WTC11 (cell line): ENCODE data around the gene PPIL3. TPM values are rescaled to one million over a fixed set of nuclear protein-coding genes. Genes with fewer than 3 reads are reported as not detected.

ENCODE experiments used
- ATAC-seq: fragments of 200-7000 bp; cut with Tn5 transposase; 2 replicates; pipeline ENCODE4 v1.10.0; 2021; ENCODE audit warnings: mild to moderate bottlenecking, moderate library complexity
- CTCF ChIA-PET: fragments of 300-600 bp; sonication (Branson Sonifier 250); formaldehyde crosslinking; loops from one replicate; lab custom pipeline; 2021; ENCODE audit warnings: antibody characterized with exemption; lab: Charles Lee
- POLR2A ChIA-PET: fragments of 350-600 bp; sonication (Branson Sonifier 250); formaldehyde crosslinking; loops from one replicate; lab custom pipeline; 2021; ENCODE audit warnings: antibody characterized with exemption; lab: Charles Lee
- DNase-seq: peaks from one replicate; pipeline ENCODE4 v3.0.0; 2021; ENCODE audit warnings: low spot score
- H3K27ac Mint-ChIP-seq: 2 replicates; pipeline ENCODE4 v1.8.0; 2021; ENCODE audit warnings: mixed read lengths
- H3K27me3 Mint-ChIP-seq: 2 replicates; pipeline ENCODE4 v1.8.0; 2021; ENCODE audit warnings: low read depth, mild to moderate bottlenecking, moderate library complexity, mixed read lengths
- H3K36me3 Mint-ChIP-seq: 2 replicates; pipeline ENCODE4 v1.8.0; 2021; ENCODE audit warnings: mixed read lengths
- H3K4me1 Mint-ChIP-seq: 2 replicates; pipeline ENCODE4 v1.8.0; 2022; ENCODE audit warnings: mixed read lengths
- H3K4me3 Mint-ChIP-seq: 2 replicates; pipeline ENCODE4 v1.8.0; 2021; ENCODE audit warnings: mild to moderate bottlenecking, moderate library complexity, mixed read lengths
- H3K9me3 Mint-ChIP-seq: 2 replicates; pipeline ENCODE4 v1.8.0; 2021; ENCODE audit warnings: mixed read lengths
- FOXK1 ChIP-seq: sonication (generic); formaldehyde crosslinking; IDR thresholded peaks from 2 replicates; pipeline ENCODE4 v1.8.0; 2022; ENCODE audit warnings: mild to moderate bottlenecking, moderate library complexity, missing genetic modification reagents
- HMGA2 ChIP-seq: fragments of 250-450 bp; sonication (Bioruptor Pico); IDR thresholded peaks from 2 replicates; pipeline ENCODE4 v1.4.0; 2021; ENCODE audit warnings: mild to moderate bottlenecking, moderate library complexity
- MYBL2 ChIP-seq: sonication (generic); formaldehyde crosslinking; IDR thresholded peaks from 2 replicates; pipeline ENCODE4 v1.8.1; 2023; ENCODE audit warnings: mild to moderate bottlenecking, moderate library complexity, missing genetic modification reagents
- NFE2L1 ChIP-seq: sonication (generic); formaldehyde crosslinking; IDR thresholded peaks from 2 replicates; pipeline ENCODE4 v1.8.1; 2023; ENCODE audit warnings: missing genetic modification reagents
- OVOL2 ChIP-seq: fragments of 250-450 bp; sonication (Bioruptor Pico); IDR thresholded peaks from 2 replicates; pipeline ENCODE4 v1.9.0; 2021; ENCODE audit warnings: mild to moderate bottlenecking, borderline replicate concordance
- TCF7 ChIP-seq: sonication (generic); formaldehyde crosslinking; IDR thresholded peaks from 2 replicates; pipeline ENCODE4 v1.8.0; 2022; ENCODE audit warnings: mild to moderate bottlenecking, low read depth, missing genetic modification reagents, moderate library complexity
- TEAD1 ChIP-seq: sonication (generic); formaldehyde crosslinking; IDR thresholded peaks from 2 replicates; pipeline ENCODE4 v1.8.0; 2022; ENCODE audit warnings: mild to moderate bottlenecking, missing genetic modification reagents
- ZNF138 ChIP-seq: sonication (generic); formaldehyde crosslinking; conservative IDR thresholded peaks from 2 replicates; pipeline ENCODE4 v1.8.1; 2022; ENCODE audit warnings: mild to moderate bottlenecking, moderate library complexity, missing genetic modification reagents
- ZNF232 ChIP-seq: sonication (generic); formaldehyde crosslinking; IDR thresholded peaks from 2 replicates; pipeline ENCODE4 v1.8.0; 2022; ENCODE audit warnings: mild to moderate bottlenecking, missing genetic modification reagents
- ZNF416 ChIP-seq: fragments of 250-450 bp; sonication (Bioruptor Pico); IDR thresholded peaks from 2 replicates; pipeline ENCODE4 v1.9.0; 2021; ENCODE audit warnings: mild to moderate bottlenecking, inconsistent platforms
- total RNA-seq: library from RNA; stranded (reverse); gene quantifications from 3 replicates; pipeline ENCODE4 v1.2.3, GENCODE V29; 2021
- TF ChIP-seq, protein P1 (sequence below): fragments of 250-450 bp; sonication (Bioruptor Pico); IDR thresholded peaks from 2 replicates; pipeline ENCODE4 v1.8.0; 2021; ENCODE audit warnings: mild to moderate bottlenecking
- TF ChIP-seq, protein P2 (sequence below): sonication (generic); formaldehyde crosslinking; IDR thresholded peaks from 2 replicates; pipeline ENCODE4 v1.8.0; 2023; ENCODE audit warnings: missing genetic modification reagents, mild to moderate bottlenecking, borderline replicate concordance
- TF ChIP-seq, protein P3 (sequence below): fragments of 250-450 bp; sonication (Bioruptor Pico); conservative IDR thresholded peaks from 2 replicates; pipeline ENCODE4 v1.9.0; 2021; ENCODE audit warnings: mild to moderate bottlenecking
- TF ChIP-seq, protein P4 (sequence below): fragments of 200-600 bp; IDR thresholded peaks from 2 replicates; pipeline ENCODE4 v1.8.0; 2022; ENCODE audit warnings: antibody characterized with exemption
- TF ChIP-seq, protein P5 (sequence below): sonication (generic); formaldehyde crosslinking; conservative IDR thresholded peaks from 2 replicates; pipeline ENCODE4 v1.8.1; 2022; ENCODE audit warnings: mild to moderate bottlenecking, missing genetic modification reagents
- TF ChIP-seq, protein P6 (sequence below): sonication (generic); formaldehyde crosslinking; IDR thresholded peaks from 2 replicates; pipeline ENCODE4 v1.8.0; 2022; ENCODE audit warnings: mild to moderate bottlenecking, missing genetic modification reagents
- TF ChIP-seq, protein P7 (sequence below): sonication (generic); formaldehyde crosslinking; IDR thresholded peaks from 2 replicates; pipeline ENCODE4 v1.8.1; 2023; ENCODE audit warnings: mild to moderate bottlenecking, missing genetic modification reagents

The PPIL3 gene
- total RNA-seq, 1 experiment from 2014 or later, result 39.3 TPM

DNA sequence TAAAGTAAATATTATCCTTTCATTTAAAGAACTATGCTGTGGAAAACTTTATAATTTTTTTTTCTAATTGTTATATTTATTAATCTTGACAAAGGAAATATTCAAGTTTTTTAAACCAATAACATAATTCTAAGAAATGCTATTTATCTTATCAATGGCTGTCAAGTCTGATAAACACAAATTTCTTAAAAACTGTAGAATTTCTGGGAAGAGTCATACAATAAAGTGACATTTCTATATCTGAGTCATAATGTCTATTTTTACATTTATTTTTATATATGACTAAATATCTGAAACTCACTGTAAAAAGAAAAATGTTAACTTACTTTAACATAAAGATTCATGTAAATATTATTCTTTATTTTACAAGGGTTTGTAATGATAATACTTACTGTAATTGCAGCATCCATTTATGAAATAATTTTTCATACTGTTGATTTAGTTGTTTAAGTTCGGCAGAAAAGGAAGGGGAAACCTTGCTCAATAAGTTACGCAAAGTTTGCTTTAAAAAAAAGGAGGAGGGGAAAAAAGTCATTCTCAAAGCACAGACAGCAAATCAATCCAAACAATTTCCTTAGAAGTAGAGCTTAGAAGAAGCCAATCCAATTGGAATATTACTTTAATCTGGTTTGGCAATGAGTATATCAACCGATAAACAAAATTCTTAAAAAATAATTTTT, 42.2 kb upstream of the PPIL3 start (continued):
- TF ChIP-seq, protein P1, sequence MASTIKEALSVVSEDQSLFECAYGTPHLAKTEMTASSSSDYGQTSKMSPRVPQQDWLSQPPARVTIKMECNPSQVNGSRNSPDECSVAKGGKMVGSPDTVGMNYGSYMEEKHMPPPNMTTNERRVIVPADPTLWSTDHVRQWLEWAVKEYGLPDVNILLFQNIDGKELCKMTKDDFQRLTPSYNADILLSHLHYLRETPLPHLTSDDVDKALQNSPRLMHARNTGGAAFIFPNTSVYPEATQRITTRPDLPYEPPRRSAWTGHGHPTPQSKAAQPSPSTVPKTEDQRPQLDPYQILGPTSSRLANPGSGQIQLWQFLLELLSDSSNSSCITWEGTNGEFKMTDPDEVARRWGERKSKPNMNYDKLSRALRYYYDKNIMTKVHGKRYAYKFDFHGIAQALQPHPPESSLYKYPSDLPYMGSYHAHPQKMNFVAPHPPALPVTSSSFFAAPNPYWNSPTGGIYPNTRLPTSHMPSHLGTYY, result no peak
- TF ChIP-seq, protein P2, sequence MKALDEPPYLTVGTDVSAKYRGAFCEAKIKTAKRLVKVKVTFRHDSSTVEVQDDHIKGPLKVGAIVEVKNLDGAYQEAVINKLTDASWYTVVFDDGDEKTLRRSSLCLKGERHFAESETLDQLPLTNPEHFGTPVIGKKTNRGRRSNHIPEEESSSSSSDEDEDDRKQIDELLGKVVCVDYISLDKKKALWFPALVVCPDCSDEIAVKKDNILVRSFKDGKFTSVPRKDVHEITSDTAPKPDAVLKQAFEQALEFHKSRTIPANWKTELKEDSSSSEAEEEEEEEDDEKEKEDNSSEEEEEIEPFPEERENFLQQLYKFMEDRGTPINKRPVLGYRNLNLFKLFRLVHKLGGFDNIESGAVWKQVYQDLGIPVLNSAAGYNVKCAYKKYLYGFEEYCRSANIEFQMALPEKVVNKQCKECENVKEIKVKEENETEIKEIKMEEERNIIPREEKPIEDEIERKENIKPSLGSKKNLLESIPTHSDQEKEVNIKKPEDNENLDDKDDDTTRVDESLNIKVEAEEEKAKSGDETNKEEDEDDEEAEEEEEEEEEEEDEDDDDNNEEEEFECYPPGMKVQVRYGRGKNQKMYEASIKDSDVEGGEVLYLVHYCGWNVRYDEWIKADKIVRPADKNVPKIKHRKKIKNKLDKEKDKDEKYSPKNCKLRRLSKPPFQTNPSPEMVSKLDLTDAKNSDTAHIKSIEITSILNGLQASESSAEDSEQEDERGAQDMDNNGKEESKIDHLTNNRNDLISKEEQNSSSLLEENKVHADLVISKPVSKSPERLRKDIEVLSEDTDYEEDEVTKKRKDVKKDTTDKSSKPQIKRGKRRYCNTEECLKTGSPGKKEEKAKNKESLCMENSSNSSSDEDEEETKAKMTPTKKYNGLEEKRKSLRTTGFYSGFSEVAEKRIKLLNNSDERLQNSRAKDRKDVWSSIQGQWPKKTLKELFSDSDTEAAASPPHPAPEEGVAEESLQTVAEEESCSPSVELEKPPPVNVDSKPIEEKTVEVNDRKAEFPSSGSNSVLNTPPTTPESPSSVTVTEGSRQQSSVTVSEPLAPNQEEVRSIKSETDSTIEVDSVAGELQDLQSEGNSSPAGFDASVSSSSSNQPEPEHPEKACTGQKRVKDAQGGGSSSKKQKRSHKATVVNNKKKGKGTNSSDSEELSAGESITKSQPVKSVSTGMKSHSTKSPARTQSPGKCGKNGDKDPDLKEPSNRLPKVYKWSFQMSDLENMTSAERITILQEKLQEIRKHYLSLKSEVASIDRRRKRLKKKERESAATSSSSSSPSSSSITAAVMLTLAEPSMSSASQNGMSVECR (CRISPR knock-in tag), result no peak
- TF ChIP-seq, protein P3, sequence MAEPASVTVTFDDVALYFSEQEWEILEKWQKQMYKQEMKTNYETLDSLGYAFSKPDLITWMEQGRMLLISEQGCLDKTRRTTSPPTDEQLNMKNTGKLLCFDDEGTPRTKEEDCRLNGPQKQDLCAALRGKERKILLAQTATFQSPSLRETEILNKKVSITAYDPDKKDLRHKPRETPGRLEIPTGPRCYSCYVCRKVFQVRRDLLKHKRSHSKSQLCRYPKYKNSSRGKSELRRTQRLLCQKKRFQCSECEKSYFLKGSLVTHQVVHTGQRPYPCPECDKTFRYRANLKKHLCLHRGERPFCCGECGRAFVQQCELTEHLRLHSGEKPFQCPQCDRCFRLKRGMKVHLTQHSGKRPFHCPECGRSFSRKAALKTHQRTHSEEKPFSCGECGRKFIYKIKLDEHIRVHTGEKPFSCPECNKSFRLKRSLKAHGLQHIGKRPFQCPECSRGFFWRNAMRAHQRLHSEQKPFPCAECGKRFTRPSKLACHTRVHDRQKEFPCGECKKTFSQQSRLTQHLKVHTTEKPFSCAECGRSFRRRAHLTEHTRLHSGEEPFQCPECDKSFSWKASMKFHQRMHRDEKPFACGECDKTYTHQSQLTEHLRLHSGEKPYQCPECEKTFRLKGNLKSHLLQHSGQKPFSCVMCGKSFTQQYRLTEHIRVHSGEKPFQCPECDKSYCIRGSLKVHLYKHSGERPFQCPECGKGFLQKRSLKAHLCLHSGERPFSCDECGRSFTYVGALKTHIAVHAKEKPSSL, result no peak
- TF ChIP-seq MYBL2 (CRISPR knock-in tag), result no peak
- TF ChIP-seq, protein P4, sequence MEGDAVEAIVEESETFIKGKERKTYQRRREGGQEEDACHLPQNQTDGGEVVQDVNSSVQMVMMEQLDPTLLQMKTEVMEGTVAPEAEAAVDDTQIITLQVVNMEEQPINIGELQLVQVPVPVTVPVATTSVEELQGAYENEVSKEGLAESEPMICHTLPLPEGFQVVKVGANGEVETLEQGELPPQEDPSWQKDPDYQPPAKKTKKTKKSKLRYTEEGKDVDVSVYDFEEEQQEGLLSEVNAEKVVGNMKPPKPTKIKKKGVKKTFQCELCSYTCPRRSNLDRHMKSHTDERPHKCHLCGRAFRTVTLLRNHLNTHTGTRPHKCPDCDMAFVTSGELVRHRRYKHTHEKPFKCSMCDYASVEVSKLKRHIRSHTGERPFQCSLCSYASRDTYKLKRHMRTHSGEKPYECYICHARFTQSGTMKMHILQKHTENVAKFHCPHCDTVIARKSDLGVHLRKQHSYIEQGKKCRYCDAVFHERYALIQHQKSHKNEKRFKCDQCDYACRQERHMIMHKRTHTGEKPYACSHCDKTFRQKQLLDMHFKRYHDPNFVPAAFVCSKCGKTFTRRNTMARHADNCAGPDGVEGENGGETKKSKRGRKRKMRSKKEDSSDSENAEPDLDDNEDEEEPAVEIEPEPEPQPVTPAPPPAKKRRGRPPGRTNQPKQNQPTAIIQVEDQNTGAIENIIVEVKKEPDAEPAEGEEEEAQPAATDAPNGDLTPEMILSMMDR, result no peak
- no peak for TF ChIP-seq TCF7

DNA sequence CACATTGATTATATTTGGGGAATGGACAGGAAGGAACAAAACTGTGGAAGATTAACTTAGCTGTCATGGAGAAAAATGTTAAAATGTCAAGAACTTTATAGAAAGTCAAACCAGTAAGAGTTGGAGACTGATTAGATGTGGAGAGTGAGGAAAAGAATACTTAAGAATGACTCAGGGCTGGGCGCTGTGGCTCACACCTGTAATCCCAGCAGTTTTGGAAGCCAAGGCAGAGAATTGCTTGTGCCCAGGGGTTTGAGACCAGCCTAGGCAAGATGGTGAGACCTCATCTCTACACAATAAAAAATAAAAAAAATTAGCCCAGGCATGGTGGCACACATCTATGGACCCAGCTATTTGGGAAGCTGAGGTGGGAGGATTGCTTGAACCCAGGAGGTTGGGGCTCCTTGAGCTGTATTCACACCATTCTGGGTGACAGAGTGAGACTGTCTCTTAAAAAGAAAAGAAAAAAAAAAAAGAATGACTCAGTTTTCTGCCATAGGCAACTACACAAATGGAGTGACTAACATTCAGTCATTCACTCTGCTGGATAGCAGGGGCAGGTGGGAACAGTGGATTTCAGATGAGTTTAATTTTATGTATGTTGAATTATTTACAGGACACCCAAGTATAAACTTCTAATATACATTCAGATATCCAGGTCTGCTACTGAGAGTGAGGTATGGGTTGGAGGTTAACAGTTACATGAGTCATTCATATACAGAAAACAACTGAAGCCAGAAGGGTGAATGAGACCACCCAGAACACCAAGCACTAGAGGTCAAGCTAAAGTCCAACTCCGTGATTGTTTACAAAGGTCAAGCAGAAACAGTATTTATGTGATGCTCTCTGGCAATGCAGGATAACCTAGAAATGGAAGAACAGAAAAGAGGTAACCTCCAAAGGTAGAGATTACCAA, 40.7 kb upstream of the PPIL3 start:
- CTCF ChIA-PET, result interaction anchor here (1.0 kb wide), 1 partner anchor 28 kb away, joined by 4 read pairs; no protein-coding TSS in a partner anchor
- Mint-ChIP-seq H3K4me3 (no peak overlapping the region), H3K27me3 (no peaks in the 10 kb centered on the region), H3K9me3 (no peaks in the 10 kb centered on the region), H3K36me3 (peaks cover 46% of the 10 kb centered on the region), H3K27ac (no peak overlapping the region), H3K4me1 (no peaks in the 10 kb centered on the region)
- DNase-seq (no peak), ATAC-seq (no peak)
- POLR2A ChIA-PET, result no interaction called here
- TF ChIP-seq HMGA2, result no peak
- TF ChIP-seq, protein P5, sequence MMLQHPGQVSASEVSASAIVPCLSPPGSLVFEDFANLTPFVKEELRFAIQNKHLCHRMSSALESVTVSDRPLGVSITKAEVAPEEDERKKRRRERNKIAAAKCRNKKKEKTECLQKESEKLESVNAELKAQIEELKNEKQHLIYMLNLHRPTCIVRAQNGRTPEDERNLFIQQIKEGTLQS, result no peak
- TF ChIP-seq, protein P6, sequence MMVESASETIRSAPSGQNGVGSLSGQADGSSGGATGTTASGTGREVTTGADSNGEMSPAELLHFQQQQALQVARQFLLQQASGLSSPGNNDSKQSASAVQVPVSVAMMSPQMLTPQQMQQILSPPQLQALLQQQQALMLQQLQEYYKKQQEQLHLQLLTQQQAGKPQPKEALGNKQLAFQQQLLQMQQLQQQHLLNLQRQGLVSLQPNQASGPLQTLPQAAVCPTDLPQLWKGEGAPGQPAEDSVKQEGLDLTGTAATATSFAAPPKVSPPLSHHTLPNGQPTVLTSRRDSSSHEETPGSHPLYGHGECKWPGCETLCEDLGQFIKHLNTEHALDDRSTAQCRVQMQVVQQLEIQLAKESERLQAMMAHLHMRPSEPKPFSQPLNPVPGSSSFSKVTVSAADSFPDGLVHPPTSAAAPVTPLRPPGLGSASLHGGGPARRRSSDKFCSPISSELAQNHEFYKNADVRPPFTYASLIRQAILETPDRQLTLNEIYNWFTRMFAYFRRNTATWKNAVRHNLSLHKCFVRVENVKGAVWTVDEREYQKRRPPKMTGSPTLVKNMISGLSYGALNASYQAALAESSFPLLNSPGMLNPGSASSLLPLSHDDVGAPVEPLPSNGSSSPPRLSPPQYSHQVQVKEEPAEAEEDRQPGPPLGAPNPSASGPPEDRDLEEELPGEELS (CRISPR knock-in tag), result no peak
- no peak for TF ChIP-seq ZNF232 (CRISPR knock-in tag)
- TF ChIP-seq FOXK1 (CRISPR knock-in tag), result no peak
- TF ChIP-seq, protein P7, sequence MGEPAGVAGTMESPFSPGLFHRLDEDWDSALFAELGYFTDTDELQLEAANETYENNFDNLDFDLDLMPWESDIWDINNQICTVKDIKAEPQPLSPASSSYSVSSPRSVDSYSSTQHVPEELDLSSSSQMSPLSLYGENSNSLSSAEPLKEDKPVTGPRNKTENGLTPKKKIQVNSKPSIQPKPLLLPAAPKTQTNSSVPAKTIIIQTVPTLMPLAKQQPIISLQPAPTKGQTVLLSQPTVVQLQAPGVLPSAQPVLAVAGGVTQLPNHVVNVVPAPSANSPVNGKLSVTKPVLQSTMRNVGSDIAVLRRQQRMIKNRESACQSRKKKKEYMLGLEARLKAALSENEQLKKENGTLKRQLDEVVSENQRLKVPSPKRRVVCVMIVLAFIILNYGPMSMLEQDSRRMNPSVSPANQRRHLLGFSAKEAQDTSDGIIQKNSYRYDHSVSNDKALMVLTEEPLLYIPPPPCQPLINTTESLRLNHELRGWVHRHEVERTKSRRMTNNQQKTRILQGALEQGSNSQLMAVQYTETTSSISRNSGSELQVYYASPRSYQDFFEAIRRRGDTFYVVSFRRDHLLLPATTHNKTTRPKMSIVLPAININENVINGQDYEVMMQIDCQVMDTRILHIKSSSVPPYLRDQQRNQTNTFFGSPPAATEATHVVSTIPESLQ (CRISPR knock-in tag), result no peak
- no peak for TF ChIP-seq ZNF416 (CRISPR knock-in tag)
- no peak for TF ChIP-seq TEAD1 (CRISPR knock-in tag)
- no peak for TF ChIP-seq OVOL2 (CRISPR knock-in tag)
- TF ChIP-seq ZNF138, result no peak
- TF ChIP-seq, protein P1, result no peak
- no peak for TF ChIP-seq NFE2L1 (CRISPR knock-in tag)
